ENCODE data around the gene TMEM33.

DNA sequence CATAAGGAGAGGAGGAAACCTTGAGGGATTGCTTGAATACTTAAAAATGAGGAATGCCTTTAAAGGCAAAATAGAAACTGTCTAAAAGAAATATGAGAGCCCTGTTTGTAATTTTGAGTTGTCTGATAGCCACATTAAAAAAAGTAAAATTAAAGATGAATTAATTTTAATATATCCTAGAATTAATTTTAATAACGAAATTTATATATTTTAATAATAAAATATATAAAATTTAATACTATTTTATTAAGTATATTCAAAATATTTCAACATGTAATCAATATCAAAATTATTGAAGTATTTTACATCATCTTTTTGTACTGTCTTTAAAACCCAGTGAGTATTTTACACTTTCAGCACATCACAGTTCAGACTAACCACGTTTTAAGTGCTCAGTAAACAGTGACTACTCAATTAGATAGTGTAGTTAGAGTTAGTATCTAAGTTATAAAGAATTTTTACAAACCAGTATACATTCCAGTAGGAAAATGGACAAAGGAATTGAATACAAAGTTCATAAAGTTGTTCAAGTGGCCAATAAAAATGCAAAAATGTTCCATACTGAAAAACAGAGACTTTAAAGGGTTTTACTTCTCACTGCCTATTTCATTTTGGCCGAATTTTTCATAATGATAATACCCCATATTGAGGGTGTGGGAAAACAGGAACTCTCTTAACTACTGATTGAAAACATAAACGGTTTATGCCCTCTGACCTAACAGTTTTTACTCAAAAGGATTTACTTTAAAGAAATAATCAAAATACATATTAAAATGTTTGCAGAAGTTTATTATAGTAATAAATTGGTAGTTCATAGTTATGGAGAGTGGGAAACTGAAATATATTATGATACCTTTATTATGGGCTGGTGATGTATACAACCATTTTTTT lies 58.0 kb downstream of the TMEM33 start:
- TF ChIP-seq YY1 (IDR thresholded peaks at IDR 0.05; ENCODE audit: low read depth), result no peak
- no peak for TF ChIP-seq TAF1 (IDR thresholded peaks at IDR 0.05; ENCODE audit: low read depth)
- TF ChIP-seq FOXM1 (IDR thresholded peaks at IDR 0.05; ENCODE audit: borderline replicate concordance, low read depth), result no peak
- TF ChIP-seq, protein P1, sequence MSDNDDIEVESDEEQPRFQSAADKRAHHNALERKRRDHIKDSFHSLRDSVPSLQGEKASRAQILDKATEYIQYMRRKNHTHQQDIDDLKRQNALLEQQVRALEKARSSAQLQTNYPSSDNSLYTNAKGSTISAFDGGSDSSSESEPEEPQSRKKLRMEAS (IDR thresholded peaks at IDR 0.05), result no peak
- TF ChIP-seq EGR1 (IDR thresholded peaks at IDR 0.05), result no peak
- no peak for TF ChIP-seq EP300 (IDR thresholded peaks at IDR 0.05; ENCODE audit: borderline replicate concordance)
- TF ChIP-seq, protein P2, sequence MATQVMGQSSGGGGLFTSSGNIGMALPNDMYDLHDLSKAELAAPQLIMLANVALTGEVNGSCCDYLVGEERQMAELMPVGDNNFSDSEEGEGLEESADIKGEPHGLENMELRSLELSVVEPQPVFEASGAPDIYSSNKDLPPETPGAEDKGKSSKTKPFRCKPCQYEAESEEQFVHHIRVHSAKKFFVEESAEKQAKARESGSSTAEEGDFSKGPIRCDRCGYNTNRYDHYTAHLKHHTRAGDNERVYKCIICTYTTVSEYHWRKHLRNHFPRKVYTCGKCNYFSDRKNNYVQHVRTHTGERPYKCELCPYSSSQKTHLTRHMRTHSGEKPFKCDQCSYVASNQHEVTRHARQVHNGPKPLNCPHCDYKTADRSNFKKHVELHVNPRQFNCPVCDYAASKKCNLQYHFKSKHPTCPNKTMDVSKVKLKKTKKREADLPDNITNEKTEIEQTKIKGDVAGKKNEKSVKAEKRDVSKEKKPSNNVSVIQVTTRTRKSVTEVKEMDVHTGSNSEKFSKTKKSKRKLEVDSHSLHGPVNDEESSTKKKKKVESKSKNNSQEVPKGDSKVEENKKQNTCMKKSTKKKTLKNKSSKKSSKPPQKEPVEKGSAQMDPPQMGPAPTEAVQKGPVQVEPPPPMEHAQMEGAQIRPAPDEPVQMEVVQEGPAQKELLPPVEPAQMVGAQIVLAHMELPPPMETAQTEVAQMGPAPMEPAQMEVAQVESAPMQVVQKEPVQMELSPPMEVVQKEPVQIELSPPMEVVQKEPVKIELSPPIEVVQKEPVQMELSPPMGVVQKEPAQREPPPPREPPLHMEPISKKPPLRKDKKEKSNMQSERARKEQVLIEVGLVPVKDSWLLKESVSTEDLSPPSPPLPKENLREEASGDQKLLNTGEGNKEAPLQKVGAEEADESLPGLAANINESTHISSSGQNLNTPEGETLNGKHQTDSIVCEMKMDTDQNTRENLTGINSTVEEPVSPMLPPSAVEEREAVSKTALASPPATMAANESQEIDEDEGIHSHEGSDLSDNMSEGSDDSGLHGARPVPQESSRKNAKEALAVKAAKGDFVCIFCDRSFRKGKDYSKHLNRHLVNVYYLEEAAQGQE (IDR thresholded peaks at IDR 0.05; ENCODE audit: low read depth), result no peak
- TF ChIP-seq, protein P3, sequence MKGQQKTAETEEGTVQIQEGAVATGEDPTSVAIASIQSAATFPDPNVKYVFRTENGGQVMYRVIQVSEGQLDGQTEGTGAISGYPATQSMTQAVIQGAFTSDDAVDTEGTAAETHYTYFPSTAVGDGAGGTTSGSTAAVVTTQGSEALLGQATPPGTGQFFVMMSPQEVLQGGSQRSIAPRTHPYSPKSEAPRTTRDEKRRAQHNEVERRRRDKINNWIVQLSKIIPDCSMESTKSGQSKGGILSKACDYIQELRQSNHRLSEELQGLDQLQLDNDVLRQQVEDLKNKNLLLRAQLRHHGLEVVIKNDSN (IDR thresholded peaks at IDR 0.05), result no peak
- TF ChIP-seq TEAD4 (IDR thresholded peaks at IDR 0.05), result no peak
- no peak for TF ChIP-seq RAD21 (IDR thresholded peaks at IDR 0.05; ENCODE audit: low read depth)

Data from Ishikawa (cell line).